Measurements from ENCODE around the gene KAT8. TPM values are rescaled to one million over a fixed set of nuclear protein-coding genes. Genes with fewer than 3 reads are reported as not detected.

KAT8 gene
- total and polyA plus RNA-seq, 9 of the 15 experiments (the other 6 are each of a cell fraction or from before 2014, with no cell fraction given): 10.0 to 98.5 (median 76.4) TPM

GRCh38 chr16:31081428-31082351 is 35.8 kb upstream of the KAT8 start (continued):
- TF ChIP-seq MYC (IDR thresholded peaks at IDR 0.05; ENCODE audit: low read depth, low read length) (no peak), MYC (CRISPR knock-in tag; IDR thresholded peaks at IDR 0.05; ENCODE audit: borderline replicate concordance, low read depth) (no peak), SUPT5H (IDR thresholded peaks at IDR 0.05) (peak; percentile 39; the same call in 1 of the 2 replicates), MGA (IDR thresholded peaks at IDR 0.05) (no peak), EWSR1 (IDR thresholded peaks at IDR 0.05; ENCODE audit: borderline replicate concordance, low read depth, partially characterized antibody) (no peak), NBN (IDR thresholded peaks at IDR 0.05; ENCODE audit: low read depth) (no peak), ARHGAP35 (IDR thresholded peaks at IDR 0.05; ENCODE audit: partially characterized antibody) (no peak), HMGN3 (IDR thresholded peaks at IDR 0.05; ENCODE audit: borderline replicate concordance, extremely low read depth, insufficient read length, low read depth, low read length) (no peak), RAD51 (IDR thresholded peaks at IDR 0.05; ENCODE audit: borderline replicate concordance, low read depth) (no peak)
- TF ChIP-seq, protein P1, sequence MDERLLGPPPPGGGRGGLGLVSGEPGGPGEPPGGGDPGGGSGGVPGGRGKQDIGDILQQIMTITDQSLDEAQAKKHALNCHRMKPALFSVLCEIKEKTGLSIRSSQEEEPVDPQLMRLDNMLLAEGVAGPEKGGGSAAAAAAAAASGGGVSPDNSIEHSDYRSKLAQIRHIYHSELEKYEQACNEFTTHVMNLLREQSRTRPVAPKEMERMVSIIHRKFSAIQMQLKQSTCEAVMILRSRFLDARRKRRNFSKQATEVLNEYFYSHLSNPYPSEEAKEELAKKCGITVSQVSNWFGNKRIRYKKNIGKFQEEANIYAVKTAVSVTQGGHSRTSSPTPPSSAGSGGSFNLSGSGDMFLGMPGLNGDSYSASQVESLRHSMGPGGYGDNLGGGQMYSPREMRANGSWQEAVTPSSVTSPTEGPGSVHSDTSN (CRISPR knock-in tag; IDR thresholded peaks at IDR 0.05; ENCODE audit: low read depth): no peak
- TF ChIP-seq, protein P1 (tag; conservative IDR thresholded peaks at IDR 0.05; ENCODE audit: low read depth): no peak
